Ramos (cell line): Measurements from ENCODE around the gene ADAP1.
"Not testable (repeated sequence)": the region's sequence is repeated elsewhere in the genome, so short reads cannot be mapped to it uniquely, and the experiment has no call there.

Experiments
- in situ Hi-C: fragments of 300-500 bp; cut with MboI; formaldehyde crosslinking; loops from one replicate; pipeline ENCODE4 v1.14.3; 2022; ENCODE audit warnings: low sequenced_read_pairs; ENCODE audit not compliant: unreplicated experiment

ADAP1 gene

GRCh38 chr7:945147-945555 lies 9.3 kb downstream of the ADAP1 start:
- in situ Hi-C loops: no loop called here

- in situ Hi-C loops: no loop called here
These were observed 9.7 kb downstream of the ADAP1 start for GRCh38 chr7:944744-945143.

GRCh38 chr7:943793-944192 lies 10.7 kb downstream of the ADAP1 start:
- in situ Hi-C loops: not testable (repeated sequence)

DNA sequence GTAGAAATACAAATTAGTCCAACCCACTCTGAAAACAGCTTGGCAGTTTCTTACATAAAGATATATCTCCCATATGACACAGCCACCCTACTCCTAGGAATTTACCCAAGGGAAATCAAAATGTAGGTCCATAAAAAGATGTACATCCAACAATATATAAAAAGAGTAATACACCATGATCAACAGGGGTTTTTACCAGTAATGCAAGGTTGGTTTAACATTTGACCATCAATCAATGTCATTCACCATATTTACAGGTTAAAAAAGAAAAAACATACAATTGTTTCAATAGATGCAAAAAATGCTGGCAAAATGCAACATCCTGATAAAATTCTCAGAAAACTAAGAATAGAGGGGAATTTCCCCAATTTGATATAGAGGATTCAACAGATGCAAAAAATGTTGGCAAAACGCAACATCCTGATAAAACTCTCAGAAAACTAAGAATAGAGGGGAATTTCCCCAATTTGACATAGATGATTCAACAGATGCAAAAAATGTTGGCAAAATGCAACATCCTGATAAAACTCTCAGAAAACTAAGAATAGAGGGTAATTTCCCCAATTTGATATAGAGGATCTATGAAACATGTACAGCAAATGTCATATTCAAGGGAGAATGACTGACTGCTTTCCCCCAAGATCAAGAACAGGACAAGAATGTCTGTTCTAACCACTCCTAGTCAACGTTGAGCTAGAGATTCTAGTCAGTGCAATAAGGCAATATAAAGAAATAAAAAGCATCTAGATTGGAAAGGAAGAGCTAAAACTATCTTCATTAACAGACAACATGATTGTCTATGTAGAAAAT lies 13.7 kb downstream of the ADAP1 start:
- in situ Hi-C loops: no loop called here

DNA sequence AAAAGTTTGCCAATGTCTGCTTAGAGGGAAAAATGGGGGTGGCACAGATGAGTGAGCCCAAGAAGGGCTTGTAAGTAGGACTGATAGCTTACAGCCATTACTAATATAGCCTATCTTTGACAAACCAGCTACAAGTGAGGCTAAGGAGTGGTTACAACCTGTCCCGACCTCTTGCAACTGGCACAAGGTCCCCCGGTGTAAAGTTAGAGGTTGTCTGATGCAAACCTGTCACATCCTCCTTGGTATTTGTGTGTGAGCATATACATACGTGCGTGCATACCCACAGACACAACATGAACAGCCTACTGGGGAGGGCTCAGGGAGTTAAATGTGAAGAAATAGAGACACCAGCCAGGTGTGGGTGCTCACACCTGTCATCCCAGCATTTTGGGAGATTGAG lies 14.6 kb downstream of the ADAP1 start:
- in situ Hi-C loops: no loop called here

- in situ Hi-C loops: no loop called here
These were observed 15.8 kb downstream of the ADAP1 start for GRCh38 chr7:938546-939185.

DNA sequence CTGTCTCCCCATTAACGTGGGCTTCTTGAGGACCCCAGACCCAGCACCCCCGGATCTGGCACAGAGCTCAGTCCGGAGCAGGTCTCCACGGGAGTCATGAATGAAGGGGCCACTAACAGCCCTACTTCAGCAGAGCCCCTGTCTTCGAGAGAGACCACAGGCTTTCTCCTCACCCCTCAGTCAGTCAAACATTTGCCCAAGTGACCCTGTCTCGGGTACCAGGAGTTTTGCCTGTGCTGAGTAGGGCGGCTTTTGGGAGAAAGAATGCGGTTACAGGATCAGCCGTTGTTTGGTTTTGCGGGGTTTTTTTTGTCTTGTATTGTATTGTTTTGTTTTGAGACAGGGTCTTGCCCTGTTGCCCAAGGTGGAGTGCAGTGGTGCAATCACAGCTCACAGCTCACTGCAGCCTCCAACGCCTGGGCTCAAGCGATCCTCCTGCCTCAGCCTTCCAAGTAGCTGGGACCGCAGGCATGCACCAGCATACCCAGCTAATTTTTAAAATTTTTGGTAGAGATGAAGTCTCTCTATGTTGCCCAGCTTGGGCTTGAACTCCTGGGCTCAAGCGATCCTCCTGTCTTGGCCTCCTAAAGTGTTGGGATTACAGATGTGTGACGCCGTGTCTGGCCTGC lies 16.5 kb downstream of the ADAP1 start:
- in situ Hi-C loops: no loop called here

- in situ Hi-C loops: no loop called here
These were observed 18.0 kb downstream of the ADAP1 start for GRCh38 chr7:936386-937054.

- in situ Hi-C loops: no loop called here
These were observed 18.6 kb downstream of the ADAP1 start for GRCh38 chr7:935874-936385.

DNA sequence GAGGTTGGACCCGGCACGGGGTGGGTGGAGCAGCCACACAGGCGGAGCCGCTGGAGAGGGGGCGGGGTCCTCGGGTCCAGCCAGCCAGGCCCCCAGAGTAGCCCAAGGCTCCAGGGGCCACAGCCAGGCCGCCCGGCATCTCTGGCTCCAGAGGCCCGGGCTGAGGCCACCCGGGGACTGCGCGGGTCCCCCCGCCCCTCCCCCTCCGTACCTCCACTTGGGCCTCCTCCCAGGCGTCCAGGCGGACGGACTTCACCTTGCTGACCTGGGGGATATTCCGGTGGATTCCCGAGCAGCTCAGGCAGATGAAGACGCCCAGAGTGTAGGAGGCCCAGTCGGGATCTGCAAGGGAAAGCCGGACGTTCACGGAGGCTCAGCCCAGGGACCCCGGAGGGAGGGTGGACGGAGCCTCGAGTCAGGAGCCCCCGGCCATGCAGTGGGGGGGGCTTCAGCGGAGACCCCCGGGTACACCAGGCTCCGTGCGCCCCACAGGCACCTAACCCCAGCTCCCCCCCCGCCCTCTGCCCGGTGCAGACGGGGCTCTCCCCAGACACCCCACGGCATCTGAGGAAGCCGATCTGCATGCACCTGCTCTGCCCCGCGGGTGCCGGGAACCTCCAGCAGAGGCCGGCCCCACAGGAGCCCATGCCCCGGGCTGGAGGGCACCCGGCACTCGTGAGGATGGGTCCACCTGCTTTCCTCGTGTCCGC lies 19.2 kb downstream of the ADAP1 start:
- in situ Hi-C loops: no loop called here

DNA sequence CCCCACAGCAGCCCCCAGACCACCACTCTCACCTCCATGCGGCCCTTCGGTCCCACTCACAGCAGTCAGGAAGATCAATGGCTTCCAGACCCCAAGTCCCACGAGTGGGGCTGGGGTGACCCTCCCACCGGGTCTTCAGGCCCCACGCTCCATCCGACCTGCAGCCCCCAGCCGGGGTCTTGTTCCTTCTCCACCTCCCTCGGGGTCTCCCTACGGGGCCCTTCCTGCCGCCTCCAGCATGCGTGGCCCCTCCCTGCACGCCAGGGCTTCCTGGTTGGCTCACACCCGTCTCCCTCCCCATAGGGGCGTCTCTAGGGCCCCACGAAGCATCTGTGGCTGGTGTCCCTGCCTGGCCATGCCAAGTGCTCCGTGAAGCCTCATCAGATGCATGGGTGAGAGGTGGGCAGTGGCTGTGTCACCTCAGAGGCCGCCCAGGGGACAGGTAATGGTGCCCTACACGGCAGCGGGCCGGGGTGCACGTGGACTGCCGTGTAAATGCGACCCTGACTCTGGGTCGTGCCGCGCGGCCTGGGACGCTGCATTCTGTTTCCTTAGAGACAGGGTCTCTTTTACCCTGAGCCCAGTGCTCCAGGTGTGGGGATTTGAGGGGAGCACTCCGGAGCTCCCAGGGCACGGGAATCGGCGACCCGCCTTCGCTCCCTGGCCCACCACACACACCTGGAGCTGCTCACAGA lies 19.9 kb downstream of the ADAP1 start:
- in situ Hi-C loops: no loop called here

DNA sequence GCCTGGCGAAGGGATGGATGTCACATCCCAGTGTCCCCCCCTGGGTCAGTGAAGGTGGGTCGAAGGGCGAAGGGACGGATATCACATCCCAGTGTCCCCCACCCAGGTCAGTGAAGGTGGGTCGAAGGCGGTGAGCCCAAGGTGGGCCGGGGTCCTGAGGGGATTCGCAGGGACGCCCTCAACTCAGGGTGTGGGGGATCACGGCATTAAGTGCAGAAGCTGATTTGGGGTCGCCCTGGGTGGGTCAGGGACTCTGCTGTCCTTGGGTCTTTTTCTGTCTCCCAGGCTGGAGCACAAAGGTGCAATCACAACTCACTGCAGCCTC lies 21.9 kb downstream of the ADAP1 start:
- in situ Hi-C loops: no loop called here

DNA sequence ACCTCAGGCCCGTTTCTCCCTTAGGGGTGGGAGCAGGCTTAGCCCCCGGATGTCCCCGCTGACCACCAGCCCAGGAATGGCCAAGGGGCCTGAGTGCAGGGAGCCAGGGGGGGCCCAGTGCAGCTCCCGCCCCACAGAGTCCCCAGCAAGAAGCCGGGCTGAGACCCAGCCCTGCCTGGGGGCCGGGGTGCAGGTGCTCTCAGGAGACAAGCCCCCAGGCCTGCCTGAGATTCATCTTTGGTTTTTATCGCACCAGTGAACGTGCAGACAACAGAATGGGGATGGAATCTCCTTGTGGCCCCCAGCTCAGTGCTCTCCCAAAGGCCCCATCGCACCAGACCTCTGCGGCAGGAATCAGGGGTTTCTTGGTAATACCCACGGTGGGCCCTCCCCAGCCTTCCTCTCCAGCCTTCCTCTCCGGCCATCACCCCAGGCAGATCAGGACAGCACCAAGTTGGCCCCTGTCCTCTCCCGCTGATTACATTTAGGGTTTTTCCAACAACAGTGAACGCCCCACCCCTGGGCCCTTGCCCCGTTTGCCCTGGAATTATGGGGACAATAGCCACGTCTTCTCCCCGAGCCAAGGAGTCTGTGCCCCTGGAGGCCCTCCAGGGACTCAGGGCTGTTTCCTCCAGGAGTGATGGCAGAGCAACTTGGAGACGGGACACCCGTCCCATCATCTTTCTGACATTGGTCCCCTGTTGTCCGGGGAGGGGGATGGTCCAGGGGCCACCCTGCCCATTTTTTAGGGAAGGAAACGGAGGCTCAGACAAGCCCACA lies 22.4 kb downstream of the ADAP1 start:
- in situ Hi-C loops: no loop called here

DNA sequence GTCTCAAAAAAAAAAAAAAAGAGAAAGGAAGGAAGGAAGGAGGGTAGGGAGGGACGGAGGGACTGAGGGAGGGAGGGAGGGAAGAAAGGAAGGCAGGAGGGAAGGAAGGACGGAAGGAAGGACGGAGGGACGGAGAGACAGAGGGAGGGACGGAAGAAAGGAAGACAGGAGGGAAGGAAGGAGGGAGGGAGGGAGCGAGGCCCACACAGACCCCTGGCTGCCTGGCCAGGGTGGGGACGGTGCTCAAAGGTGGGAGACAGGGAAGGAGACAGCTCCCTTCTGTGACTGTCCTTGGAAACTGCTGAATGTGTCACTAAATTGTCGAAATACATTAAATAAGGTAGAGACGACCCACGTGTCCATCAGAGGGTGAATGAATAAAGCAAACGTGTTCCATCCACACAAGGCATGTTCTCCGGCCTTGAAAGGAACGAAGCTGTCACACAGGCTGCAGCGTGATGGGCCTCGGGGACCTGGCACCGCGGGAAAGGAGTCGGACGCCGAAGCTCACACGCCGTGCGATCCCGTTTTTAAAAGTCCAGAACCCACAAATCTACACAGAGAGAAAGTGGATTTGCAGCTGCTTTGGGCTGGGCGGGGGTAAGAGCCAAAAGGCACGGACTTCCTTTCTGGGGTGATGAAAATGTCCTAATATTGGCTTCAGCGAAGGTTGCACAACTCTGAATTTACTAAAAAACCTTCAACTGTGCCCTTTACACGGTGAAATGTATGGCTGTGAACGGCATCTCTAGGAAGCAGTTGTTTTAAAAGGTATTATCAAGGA lies 23.3 kb downstream of the ADAP1 start:
- in situ Hi-C loops: no loop called here

GRCh38 chr7:929311-929711 lies 25.2 kb downstream of the ADAP1 start:
- in situ Hi-C loops: no loop called here

- in situ Hi-C loops: no loop called here
These were observed 27.3 kb downstream of the ADAP1 start for GRCh38 chr7:927031-927671.
